ENCODE measurements around the gene MBNL2.

DNA sequence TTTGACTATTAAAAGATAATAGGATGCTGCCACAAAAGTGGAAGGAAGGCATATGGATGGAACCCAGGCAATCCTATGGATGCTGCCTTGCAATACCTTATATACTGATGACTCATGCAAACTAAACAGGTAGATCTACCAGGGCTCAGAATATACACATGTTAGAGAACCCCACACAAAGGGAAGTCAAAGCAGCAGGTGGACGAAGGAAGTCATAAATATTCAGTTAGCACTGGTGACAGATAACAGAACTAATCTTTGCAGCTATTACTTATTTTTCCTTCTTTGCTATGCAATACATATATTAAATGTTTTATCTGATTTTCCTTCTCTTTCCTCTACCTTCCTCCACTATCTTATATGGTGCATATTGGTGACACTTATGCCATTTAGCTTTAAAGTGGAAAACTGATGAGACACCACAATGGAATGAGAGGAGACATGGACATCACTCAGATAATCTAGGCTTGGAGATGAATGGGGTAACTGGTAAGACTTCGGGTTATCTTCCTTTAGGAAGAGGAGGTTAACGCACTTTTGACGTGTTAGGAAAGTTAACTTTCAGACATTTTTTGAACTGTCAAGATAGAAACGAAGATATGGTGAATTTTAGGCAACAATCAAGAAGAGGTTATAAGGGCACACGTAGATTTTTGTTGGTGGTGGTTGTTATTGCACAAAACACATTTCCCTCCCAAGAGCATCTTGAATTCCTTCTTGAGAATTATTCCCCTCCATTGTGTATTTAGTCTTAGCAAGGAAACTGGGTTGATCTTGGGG lies 39.8 kb upstream of the MBNL2 start:
- TF ChIP-seq POLR2AphosphoS5 (IDR thresholded peaks at IDR 0.05) (no peak), POLR2A (IDR thresholded peaks at IDR 0.05) (no peak)
- TF ChIP-seq, protein P1, sequence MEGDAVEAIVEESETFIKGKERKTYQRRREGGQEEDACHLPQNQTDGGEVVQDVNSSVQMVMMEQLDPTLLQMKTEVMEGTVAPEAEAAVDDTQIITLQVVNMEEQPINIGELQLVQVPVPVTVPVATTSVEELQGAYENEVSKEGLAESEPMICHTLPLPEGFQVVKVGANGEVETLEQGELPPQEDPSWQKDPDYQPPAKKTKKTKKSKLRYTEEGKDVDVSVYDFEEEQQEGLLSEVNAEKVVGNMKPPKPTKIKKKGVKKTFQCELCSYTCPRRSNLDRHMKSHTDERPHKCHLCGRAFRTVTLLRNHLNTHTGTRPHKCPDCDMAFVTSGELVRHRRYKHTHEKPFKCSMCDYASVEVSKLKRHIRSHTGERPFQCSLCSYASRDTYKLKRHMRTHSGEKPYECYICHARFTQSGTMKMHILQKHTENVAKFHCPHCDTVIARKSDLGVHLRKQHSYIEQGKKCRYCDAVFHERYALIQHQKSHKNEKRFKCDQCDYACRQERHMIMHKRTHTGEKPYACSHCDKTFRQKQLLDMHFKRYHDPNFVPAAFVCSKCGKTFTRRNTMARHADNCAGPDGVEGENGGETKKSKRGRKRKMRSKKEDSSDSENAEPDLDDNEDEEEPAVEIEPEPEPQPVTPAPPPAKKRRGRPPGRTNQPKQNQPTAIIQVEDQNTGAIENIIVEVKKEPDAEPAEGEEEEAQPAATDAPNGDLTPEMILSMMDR (IDR thresholded peaks at IDR 0.05): no peak

Data from breast epithelium (tissue), 3 donors.